ENCODE data around the gene LHPP. TPM values are rescaled to one million over a fixed set of nuclear protein-coding genes. Genes with fewer than 3 reads are reported as not detected.
"Not testable (repeated sequence)": the region's sequence is repeated elsewhere in the genome, so short reads cannot be mapped to it uniquely, and the experiment has no call there.

Gene LHPP
- total RNA-seq, 2 experiments from 2014 or later: 15.3 to 19.6 TPM

DNA sequence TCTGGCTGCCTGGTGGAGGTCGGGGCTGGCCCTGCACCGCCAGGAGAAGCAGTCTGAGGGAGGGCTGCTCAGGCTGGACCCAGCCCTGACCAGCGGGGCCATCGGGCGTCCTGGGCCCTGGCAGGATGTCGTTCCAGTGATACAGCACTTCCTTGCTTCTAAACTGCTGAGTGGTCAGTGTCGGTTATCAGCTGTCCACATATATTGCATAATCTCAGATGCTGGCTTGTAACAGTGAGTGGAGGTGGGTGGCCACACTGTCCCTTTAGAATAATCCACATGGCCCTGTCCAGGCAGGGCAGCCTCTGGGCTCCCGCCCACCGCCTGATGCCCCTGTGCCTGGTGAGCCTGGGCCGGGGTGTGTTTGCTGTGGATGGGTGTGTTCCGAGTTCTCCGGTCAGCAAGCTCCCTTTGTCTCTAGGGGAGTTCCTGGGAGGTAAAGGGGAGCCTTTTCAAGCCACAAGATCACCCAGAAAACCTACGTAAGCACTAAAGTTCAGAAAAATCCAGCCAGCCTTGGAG lies 86.1 kb downstream of the LHPP start:
- TF ChIP-seq, protein P1, sequence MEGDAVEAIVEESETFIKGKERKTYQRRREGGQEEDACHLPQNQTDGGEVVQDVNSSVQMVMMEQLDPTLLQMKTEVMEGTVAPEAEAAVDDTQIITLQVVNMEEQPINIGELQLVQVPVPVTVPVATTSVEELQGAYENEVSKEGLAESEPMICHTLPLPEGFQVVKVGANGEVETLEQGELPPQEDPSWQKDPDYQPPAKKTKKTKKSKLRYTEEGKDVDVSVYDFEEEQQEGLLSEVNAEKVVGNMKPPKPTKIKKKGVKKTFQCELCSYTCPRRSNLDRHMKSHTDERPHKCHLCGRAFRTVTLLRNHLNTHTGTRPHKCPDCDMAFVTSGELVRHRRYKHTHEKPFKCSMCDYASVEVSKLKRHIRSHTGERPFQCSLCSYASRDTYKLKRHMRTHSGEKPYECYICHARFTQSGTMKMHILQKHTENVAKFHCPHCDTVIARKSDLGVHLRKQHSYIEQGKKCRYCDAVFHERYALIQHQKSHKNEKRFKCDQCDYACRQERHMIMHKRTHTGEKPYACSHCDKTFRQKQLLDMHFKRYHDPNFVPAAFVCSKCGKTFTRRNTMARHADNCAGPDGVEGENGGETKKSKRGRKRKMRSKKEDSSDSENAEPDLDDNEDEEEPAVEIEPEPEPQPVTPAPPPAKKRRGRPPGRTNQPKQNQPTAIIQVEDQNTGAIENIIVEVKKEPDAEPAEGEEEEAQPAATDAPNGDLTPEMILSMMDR (IDR thresholded peaks at IDR 0.05): no peak
- ATAC-seq (ENCODE audit: poor library complexity): no peak
- H3K4me1 ChIP-seq (ENCODE audit: insufficient read depth, low read length): peaks cover 12% of the 10 kb centered on the region
- H3K27me3 Mint-ChIP-seq: no peaks in the 10 kb centered on the region
- no peaks in the 10 kb centered on the region for H3K9me3 ChIP-seq (ENCODE audit: control insufficient read depth in 1 of 2, insufficient read depth in 1 of 2, low read length in 2 of 2)
- no peak for DNase-seq
- ChIA-PET CTCF (no interaction called here), POLR2A (interaction anchor here (1.1 kb wide), 1 partner anchor 198 kb away, joined by 3 read pairs; no protein-coding TSS in a partner anchor)
- no peak overlapping the region for H3K27ac ChIP-seq (ENCODE audit: low read depth in 1 of 2, low read length in 2 of 2)
- no peaks in the 10 kb centered on the region for H3K36me3 ChIP-seq (ENCODE audit: insufficient read depth, low read length)
- no peak overlapping the region for H3K4me3 ChIP-seq (ENCODE audit: low read length)
- intact Hi-C loops (cut with DNase I, micrococcal nuclease): no loop called here
- H3K9me3 Mint-ChIP-seq: no peaks in the 10 kb centered on the region
- no peak overlapping the region for H3K4me3 Mint-ChIP-seq
- H3K4me1 Mint-ChIP-seq (ENCODE audit: low read depth): peaks cover 17% of the 10 kb centered on the region
- H3K27ac Mint-ChIP-seq: no peak overlapping the region
- no peaks in the 10 kb centered on the region for H3K27me3 ChIP-seq (ENCODE audit: control insufficient read depth in 1 of 2, insufficient read depth in 2 of 2, low read length in 2 of 2)
- H3K36me3 Mint-ChIP-seq (ENCODE audit: low read depth): no peaks in the 10 kb centered on the region

DNA sequence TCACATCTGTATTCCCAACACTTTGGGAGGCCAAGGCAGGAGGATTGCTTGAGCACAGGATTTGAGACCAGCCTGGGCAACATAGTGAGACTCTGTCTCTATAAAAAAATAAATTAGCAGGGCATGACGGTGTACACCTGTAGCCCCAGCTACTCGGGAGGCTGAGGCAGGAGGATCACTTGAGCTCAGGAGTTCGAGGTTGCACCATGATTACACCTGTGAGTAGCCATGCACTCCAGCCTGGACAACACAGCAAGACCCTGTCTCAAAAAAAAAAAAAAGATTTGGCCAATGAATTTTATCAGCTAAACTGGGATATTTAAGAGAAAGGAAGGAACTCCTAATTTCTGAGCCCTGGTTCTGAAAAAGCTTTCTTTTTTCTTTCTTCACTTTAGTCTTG lies 87.5 kb downstream of the LHPP start:
- H3K4me3 Mint-ChIP-seq; H3K27me3 Mint-ChIP-seq; POLR2A ChIA-PET; H3K27ac Mint-ChIP-seq; ATAC-seq (ENCODE audit: poor library complexity); intact Hi-C loops (cut with DNase I, micrococcal nuclease); H3K36me3 ChIP-seq (ENCODE audit: insufficient read depth, low read length); H3K4me3 ChIP-seq (ENCODE audit: low read length); H3K27ac ChIP-seq (ENCODE audit: low read depth in 1 of 2, low read length in 2 of 2); H3K36me3 Mint-ChIP-seq (ENCODE audit: low read depth); DNase-seq; H3K9me3 ChIP-seq (ENCODE audit: control insufficient read depth in 1 of 2, insufficient read depth in 1 of 2, low read length in 2 of 2); H3K27me3 ChIP-seq (ENCODE audit: control insufficient read depth in 1 of 2, insufficient read depth in 2 of 2, low read length in 2 of 2); H3K9me3 Mint-ChIP-seq: not testable (repeated sequence)
- peaks cover 17% of the 10 kb centered on the region for H3K4me1 Mint-ChIP-seq (ENCODE audit: low read depth)
- peaks cover 12% of the 10 kb centered on the region for H3K4me1 ChIP-seq (ENCODE audit: insufficient read depth, low read length)
- CTCF ChIA-PET: interaction anchor here (0.6 kb wide), 1 partner anchor 161 kb away, joined by 3 read pairs; no protein-coding TSS in a partner anchor

DNA sequence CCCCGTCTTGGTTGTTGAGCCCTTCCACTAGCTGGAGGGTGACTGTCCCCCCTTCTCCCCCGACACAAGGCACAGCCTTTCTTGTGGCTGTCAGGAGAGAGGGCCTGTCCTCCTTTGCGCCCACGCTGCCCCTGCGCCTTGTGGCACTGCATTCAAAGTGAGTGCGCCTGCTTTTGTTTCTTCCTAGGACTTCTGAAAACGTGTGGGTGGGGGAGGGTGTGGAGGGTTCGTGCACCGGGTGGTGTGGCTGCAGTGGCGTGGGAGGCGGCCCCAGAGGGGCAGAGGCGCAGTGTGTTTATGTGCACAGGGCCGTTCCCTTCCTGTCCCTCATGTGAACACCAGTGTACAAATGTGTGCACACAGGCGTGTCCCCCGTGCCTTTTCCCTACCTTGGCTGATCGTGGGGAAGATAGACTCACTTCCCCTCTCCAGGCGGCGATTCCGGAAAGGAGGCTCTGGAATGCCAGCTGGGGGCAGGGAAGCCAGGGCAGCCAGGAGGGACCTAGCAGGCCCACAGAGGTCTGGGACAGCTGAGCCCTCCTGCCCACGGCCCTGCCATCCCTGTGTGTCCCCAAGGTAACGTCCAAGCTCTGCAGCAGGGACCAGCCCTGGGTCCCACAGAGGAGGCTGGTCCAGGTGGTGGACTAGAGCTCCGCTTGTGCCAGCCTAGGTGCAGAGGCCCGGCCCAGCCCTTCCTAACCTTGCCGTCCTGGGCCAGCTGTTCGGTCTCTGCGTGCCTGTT lies 88.8 kb downstream of the LHPP start:
- H3K9me3 Mint-ChIP-seq: no peaks in the 10 kb centered on the region
- ATAC-seq (ENCODE audit: poor library complexity) (no peak), DNase-seq (no peak)
- Histone ChIP-seq H3K27ac (ENCODE audit: low read depth in 1 of 2, low read length in 2 of 2) (no peak overlapping the region), H3K4me3 (ENCODE audit: low read length) (no peak overlapping the region), H3K9me3 (ENCODE audit: control insufficient read depth in 1 of 2, insufficient read depth in 1 of 2, low read length in 2 of 2) (no peaks in the 10 kb centered on the region), H3K36me3 (ENCODE audit: insufficient read depth, low read length) (no peaks in the 10 kb centered on the region), H3K4me1 (ENCODE audit: insufficient read depth, low read length) (peaks cover 4% of the 10 kb centered on the region), H3K27me3 (ENCODE audit: control insufficient read depth in 1 of 2, insufficient read depth in 2 of 2, low read length in 2 of 2) (no peaks in the 10 kb centered on the region)
- CTCF ChIA-PET: no interaction called here
- POLR2A ChIA-PET: no interaction called here
- peaks cover 4% of the 10 kb centered on the region for H3K4me1 Mint-ChIP-seq (ENCODE audit: low read depth)
- no peak overlapping the region for H3K4me3 Mint-ChIP-seq
- no peaks in the 10 kb centered on the region for H3K36me3 Mint-ChIP-seq (ENCODE audit: low read depth)
- H3K27me3 Mint-ChIP-seq: no peaks in the 10 kb centered on the region
- TF ChIP-seq, protein P1 (IDR thresholded peaks at IDR 0.05): no peak
- intact Hi-C loops (cut with DNase I, micrococcal nuclease): no loop called here
- no peak overlapping the region for H3K27ac Mint-ChIP-seq

Data from CD4-positive, alpha-beta T cell (primary cell).